DND-41 (cell line): ENCODE data around the gene ATF7IP.

Source experiments
- ATAC-seq: fragments of 200-7000 bp; cut with Tn5 transposase; 3 replicates; pipeline ENCODE4 v1.9.1; 2021; ENCODE audit warnings: low read depth; ENCODE audit not compliant: insufficient read depth
- DNase-seq: peaks from one replicate; pipeline ENCODE4 v3.0.0-alpha.2; 2020
- H2AFZ ChIP-seq: 2 replicates; pipeline ENCODE4 v1.6.0; 2012; ENCODE audit warnings: low read depth, low read length
- H3K27ac ChIP-seq: 2 replicates; pipeline ENCODE4 v1.5.1; 2012; ENCODE audit warnings: low read length, inconsistent platforms
- H3K27me3 ChIP-seq: fragments of 200-600 bp; sonication (generic); 2 replicates; pipeline ENCODE4 v1.6.0; 2012; ENCODE audit warnings: low read length, mild to moderate bottlenecking, inconsistent platforms; ENCODE audit not compliant: insufficient read depth, poor library complexity
- H3K36me3 ChIP-seq: 2 replicates; pipeline ENCODE4 v1.5.1; 2012; ENCODE audit warnings: low read length, inconsistent platforms; ENCODE audit not compliant: insufficient read depth
- H3K4me1 ChIP-seq: 2 replicates; pipeline ENCODE4 v1.5.1; 2012; ENCODE audit warnings: mild to moderate bottlenecking, low read length; ENCODE audit not compliant: insufficient read depth
- H3K4me2 ChIP-seq: 2 replicates; pipeline ENCODE4 v1.6.0; 2012; ENCODE audit warnings: mild to moderate bottlenecking, moderate library complexity, low read length, inconsistent platforms; ENCODE audit not compliant: insufficient read depth
- H3K4me3 ChIP-seq, 2 experiments: fragments of 200-600 bp in 1 of 2; shearing (Covaris generic) in 1 of 2; 2 replicates each; pipeline ENCODE4 v1.5.1; 2012 to 2016; ENCODE audit warnings: inconsistent platforms in 2 of 2, low read length in 2 of 2, mild to moderate bottlenecking in 2 of 2, low read depth in 1 of 2, moderate library complexity in 1 of 2
- H3K79me2 ChIP-seq: 2 replicates; pipeline ENCODE4 v1.6.0; 2012; ENCODE audit warnings: low read length, inconsistent platforms; ENCODE audit not compliant: insufficient read depth
- H3K9ac ChIP-seq: 2 replicates; pipeline ENCODE4 v1.6.0; 2012; ENCODE audit warnings: low read depth, mild to moderate bottlenecking, inconsistent platforms, low read length, moderate library complexity
- H3K9me3 ChIP-seq: 2 replicates; pipeline ENCODE4 v1.5.1; 2012; ENCODE audit warnings: low read length, moderate library complexity, mild to moderate bottlenecking, inconsistent platforms; ENCODE audit not compliant: insufficient read depth, severe bottlenecking
- H4K20me1 ChIP-seq: 2 replicates; pipeline ENCODE4 v1.6.0; 2012; ENCODE audit warnings: low read length; ENCODE audit not compliant: insufficient read depth
- EZH2 ChIP-seq: IDR thresholded peaks from 3 replicates; pipeline ENCODE4 v1.6.1; 2012; ENCODE audit warnings: borderline replicate concordance, low read depth, mild to moderate bottlenecking, moderate library complexity, low read length, inconsistent platforms; ENCODE audit not compliant: severe bottlenecking
- TF ChIP-seq, protein P1 (sequence below): IDR thresholded peaks from 2 replicates; pipeline ENCODE4 v1.5.1; 2012; ENCODE audit warnings: borderline replicate concordance, low read length, moderate library complexity, mild to moderate bottlenecking; ENCODE audit not compliant: poor library complexity, severe bottlenecking; ENCODE audit errors: extremely low read depth

ATF7IP gene

GRCh38 chr12:14481201-14481600 lies 115.7 kb downstream of the ATF7IP start:
- Histone ChIP-seq H3K9me3 (no peaks in the 10 kb centered on the region), H3K79me2 (no peaks in the 10 kb centered on the region), H3K9ac (no peak overlapping the region), H4K20me1 (no peaks in the 10 kb centered on the region), H2AFZ (no peak overlapping the region), H3K4me3 (no peak overlapping the region), H3K36me3 (peaks cover 72% of the 10 kb centered on the region), H3K27me3 (no peaks in the 10 kb centered on the region), H3K4me1 (no peaks in the 10 kb centered on the region), H3K4me2 (no peak overlapping the region), H3K27ac (no peak overlapping the region)
- no peak for ATAC-seq
- no peak for DNase-seq
- TF ChIP-seq, protein P1, sequence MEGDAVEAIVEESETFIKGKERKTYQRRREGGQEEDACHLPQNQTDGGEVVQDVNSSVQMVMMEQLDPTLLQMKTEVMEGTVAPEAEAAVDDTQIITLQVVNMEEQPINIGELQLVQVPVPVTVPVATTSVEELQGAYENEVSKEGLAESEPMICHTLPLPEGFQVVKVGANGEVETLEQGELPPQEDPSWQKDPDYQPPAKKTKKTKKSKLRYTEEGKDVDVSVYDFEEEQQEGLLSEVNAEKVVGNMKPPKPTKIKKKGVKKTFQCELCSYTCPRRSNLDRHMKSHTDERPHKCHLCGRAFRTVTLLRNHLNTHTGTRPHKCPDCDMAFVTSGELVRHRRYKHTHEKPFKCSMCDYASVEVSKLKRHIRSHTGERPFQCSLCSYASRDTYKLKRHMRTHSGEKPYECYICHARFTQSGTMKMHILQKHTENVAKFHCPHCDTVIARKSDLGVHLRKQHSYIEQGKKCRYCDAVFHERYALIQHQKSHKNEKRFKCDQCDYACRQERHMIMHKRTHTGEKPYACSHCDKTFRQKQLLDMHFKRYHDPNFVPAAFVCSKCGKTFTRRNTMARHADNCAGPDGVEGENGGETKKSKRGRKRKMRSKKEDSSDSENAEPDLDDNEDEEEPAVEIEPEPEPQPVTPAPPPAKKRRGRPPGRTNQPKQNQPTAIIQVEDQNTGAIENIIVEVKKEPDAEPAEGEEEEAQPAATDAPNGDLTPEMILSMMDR: no peak
- TF ChIP-seq EZH2: no peak

DNA sequence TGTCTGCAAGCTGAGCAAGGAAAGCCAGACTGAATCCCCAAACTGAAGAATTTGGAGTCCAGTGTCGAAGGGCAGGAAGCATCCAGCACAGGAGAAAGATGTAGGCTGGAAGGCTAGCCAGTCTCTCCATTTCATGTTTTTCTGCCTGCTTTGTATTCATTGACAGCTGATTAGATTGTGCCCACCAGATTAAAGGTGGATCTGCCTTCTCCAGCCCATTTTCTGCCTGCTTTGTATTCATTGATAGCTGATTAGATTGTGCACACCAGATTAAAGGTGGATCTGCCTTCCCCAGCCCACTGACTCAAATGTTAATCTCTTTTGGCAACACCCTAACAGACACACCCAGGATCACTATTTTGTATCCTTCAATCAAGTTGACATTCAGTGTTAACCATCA lies 116.9 kb downstream of the ATF7IP start:
- Histone ChIP-seq H4K20me1 (no peaks in the 10 kb centered on the region), H3K27me3 (no peaks in the 10 kb centered on the region), H3K9me3 (no peaks in the 10 kb centered on the region), H3K4me3 (no peak overlapping the region), H2AFZ (no peak overlapping the region), H3K27ac (no peak overlapping the region), H3K4me2 (no peak overlapping the region), H3K9ac (no peak overlapping the region), H3K36me3 (peaks cover 80% of the 10 kb centered on the region), H3K4me1 (no peaks in the 10 kb centered on the region), H3K79me2 (no peaks in the 10 kb centered on the region)
- ATAC-seq (no peak), DNase-seq (no peak)
- no peak for TF ChIP-seq EZH2
- TF ChIP-seq, protein P1: no peak

DNA sequence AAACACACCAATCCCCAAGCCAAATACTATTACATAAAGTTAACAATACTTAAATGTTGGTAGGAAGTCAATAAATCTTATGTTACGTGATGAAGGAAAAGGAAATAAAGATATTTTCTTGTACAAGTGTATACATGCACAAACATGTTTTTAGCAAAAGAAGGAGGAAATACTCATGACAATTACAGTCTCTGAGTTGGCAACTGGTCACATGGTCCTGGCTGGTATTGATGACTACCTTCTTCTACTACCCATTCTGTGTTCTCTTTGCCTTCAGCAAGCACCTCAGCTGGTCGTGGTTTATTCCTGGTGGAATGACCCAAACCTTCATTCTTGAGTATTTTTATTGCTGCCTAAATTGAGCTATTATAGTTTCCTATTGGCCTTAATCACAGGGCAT lies 117.4 kb downstream of the ATF7IP start:
- no peak overlapping the region for H3K4me3 ChIP-seq
- H3K27ac ChIP-seq: no peak overlapping the region
- H3K79me2 ChIP-seq: no peaks in the 10 kb centered on the region
- DNase-seq (no peak), ATAC-seq (no peak)
- no peaks in the 10 kb centered on the region for H4K20me1 ChIP-seq
- no peaks in the 10 kb centered on the region for H3K4me1 ChIP-seq
- H3K9me3 ChIP-seq: no peaks in the 10 kb centered on the region
- H2AFZ ChIP-seq: no peak overlapping the region
- H3K36me3 ChIP-seq: peaks cover 79% of the 10 kb centered on the region
- H3K27me3 ChIP-seq: no peaks in the 10 kb centered on the region
- H3K9ac ChIP-seq: no peak overlapping the region
- no peak overlapping the region for H3K4me2 ChIP-seq
- TF ChIP-seq, protein P1: no peak
- no peak for TF ChIP-seq EZH2

GRCh38 chr12:14495326-14495725 lies 129.8 kb downstream of the ATF7IP start:
- DNase-seq (no peak), ATAC-seq (no peak)
- Histone ChIP-seq H3K9ac (no peak overlapping the region), H3K79me2 (no peaks in the 10 kb centered on the region), H3K9me3 (no peaks in the 10 kb centered on the region), H2AFZ (no peak overlapping the region), H3K4me3 (no peak overlapping the region), H4K20me1 (no peaks in the 10 kb centered on the region), H3K27ac (no peak overlapping the region), H3K4me1 (no peaks in the 10 kb centered on the region), H3K4me2 (no peak overlapping the region), H3K36me3 (peaks cover 61% of the 10 kb centered on the region), H3K27me3 (no peaks in the 10 kb centered on the region)
- no peak for TF ChIP-seq EZH2
